GM23338 (cell line): ENCODE data around the gene CALM1. TPM values are rescaled to one million over a fixed set of nuclear protein-coding genes. Genes with fewer than 3 reads are reported as not detected.

Experiments used
- ATAC-seq: fragments of 200-7000 bp; cut with Tn5 transposase; 3 replicates; pipeline ENCODE4 v1.9.1; 2020
- DNase-seq: peaks from one replicate; pipeline ENCODE4 v3.0.0-alpha.2; 2015; ENCODE audit warnings: low spot score
- H2AFZ ChIP-seq: fragments of 200-600 bp; sonication (generic); 2 replicates; pipeline ENCODE4 v1.8.0; 2016; ENCODE audit warnings: antibody characterized with exemption, mild to moderate bottlenecking, moderate library complexity
- H3F3A ChIP-seq: fragments of 200-600 bp; sonication (generic); replicated peaks from 2 replicates; pipeline ENCODE4 v1.8.0; 2017; ENCODE audit warnings: antibody characterized with exemption, mixed run types, low read depth
- H3K27ac ChIP-seq: fragments of 200-600 bp; sonication (generic); 2 replicates; pipeline ENCODE4 v1.6.1; 2016; ENCODE audit warnings: low read depth
- H3K27me3 ChIP-seq: fragments of 200-600 bp; sonication (generic); 2 replicates; pipeline ENCODE4 v1.8.0; 2016; ENCODE audit warnings: mild to moderate bottlenecking, mixed run types, moderate library complexity; ENCODE audit not compliant: insufficient read depth
- H3K36me3 ChIP-seq: fragments of 200-600 bp; sonication (generic); 2 replicates; pipeline ENCODE4 v1.8.0; 2016; ENCODE audit warnings: mild to moderate bottlenecking; ENCODE audit not compliant: insufficient read depth
- H3K4me1 ChIP-seq: fragments of 200-600 bp; sonication (generic); 2 replicates; pipeline ENCODE4 v1.8.0; 2016; ENCODE audit warnings: mild to moderate bottlenecking, moderate library complexity; ENCODE audit not compliant: insufficient read depth
- H3K4me2 ChIP-seq: fragments of 200-600 bp; sonication (generic); 2 replicates; pipeline ENCODE4 v1.7.1; 2017; ENCODE audit warnings: mixed run types
- H3K4me3 ChIP-seq: fragments of 200-600 bp; sonication (generic); 2 replicates; pipeline ENCODE4 v1.6.1; 2016; ENCODE audit warnings: mixed run types
- H3K79me2 ChIP-seq: fragments of 200-600 bp; sonication (generic); replicated peaks from 2 replicates; pipeline ENCODE4 v1.8.0; 2017; ENCODE audit warnings: mild to moderate bottlenecking; ENCODE audit not compliant: insufficient read depth
- H3K9me2 ChIP-seq: fragments of 200-600 bp; sonication (generic); 2 replicates; pipeline ENCODE4 v1.8.0; 2017; ENCODE audit not compliant: insufficient read depth
- H4K20me1 ChIP-seq: fragments of 200-600 bp; sonication (generic); replicated peaks from 2 replicates; pipeline ENCODE4 v1.8.0; 2017; ENCODE audit warnings: mild to moderate bottlenecking; ENCODE audit not compliant: insufficient read depth
- H3K27ac Mint-ChIP-seq: 2 replicates; pipeline ENCODE4 v1.8.0; 2020; ENCODE audit warnings: inconsistent platforms, mild to moderate bottlenecking, moderate library complexity, mixed read lengths
- H3K27me3 Mint-ChIP-seq: 3 replicates; pipeline ENCODE4 v1.8.0; 2022; ENCODE audit warnings: low read depth, mild to moderate bottlenecking, moderate library complexity, mixed read lengths, inconsistent platforms; ENCODE audit not compliant: insufficient read depth, poor library complexity
- H3K36me3 Mint-ChIP-seq: 3 replicates; pipeline ENCODE4 v1.8.0; 2021; ENCODE audit warnings: low read depth, mild to moderate bottlenecking, inconsistent platforms, moderate library complexity, mixed read lengths
- H3K4me1 Mint-ChIP-seq: 3 replicates; pipeline ENCODE4 v1.8.0; 2020; ENCODE audit warnings: mild to moderate bottlenecking, inconsistent platforms, mixed read lengths
- H3K4me3 Mint-ChIP-seq: 3 replicates; pipeline ENCODE4 v1.8.0; 2021; ENCODE audit warnings: moderate library complexity, mild to moderate bottlenecking, inconsistent platforms, mixed read lengths
- H3K9me3 Mint-ChIP-seq: 3 replicates; pipeline ENCODE4 v1.8.0; 2020; ENCODE audit warnings: moderate library complexity, mild to moderate bottlenecking, inconsistent platforms, mixed read lengths
- CREB1 ChIP-seq: fragments of 250-450 bp; sonication (Bioruptor Pico); IDR thresholded peaks from 2 replicates; pipeline ENCODE4 v1.5.0; 2020; ENCODE audit warnings: low read depth, mild to moderate bottlenecking, moderate library complexity
- CTCF ChIP-seq, 2 experiments: fragments of 200-600 bp in 1 of 2; sonication (generic) in 1 of 2; conservative IDR thresholded peaks; 2 replicates each; pipeline versions ENCODE4 v1.5.1 to v1.6.1; 2016 to 2017; ENCODE audit warnings: antibody characterized with exemption in 2 of 2, low read depth in 2 of 2, mild to moderate bottlenecking in 2 of 2, moderate library complexity in 1 of 2
- ETS1 ChIP-seq: IDR thresholded peaks from 2 replicates; pipeline ENCODE4 v1.6.1; 2016; ENCODE audit warnings: antibody characterized with exemption
- EZH2 ChIP-seq: fragments of 200-600 bp; sonication (generic); IDR thresholded peaks from one replicate; pipeline ENCODE4 v1.8.0; 2017; ENCODE audit warnings: antibody characterized with exemption, mild to moderate bottlenecking, low read depth; ENCODE audit not compliant: unreplicated experiment
- JUNB ChIP-seq: IDR thresholded peaks from one replicate; pipeline ENCODE4 v1.6.1; 2016; ENCODE audit warnings: antibody characterized with exemption; ENCODE audit not compliant: unreplicated experiment
- NANOG ChIP-seq: IDR thresholded peaks from 2 replicates; pipeline ENCODE4 v1.6.1; 2016; ENCODE audit warnings: antibody characterized with exemption, borderline replicate concordance
- POLR2AphosphoS5 ChIP-seq: IDR thresholded peaks from 2 replicates; pipeline ENCODE4 v1.6.1; 2016; ENCODE audit warnings: antibody characterized with exemption, low read depth
- REST ChIP-seq: IDR thresholded peaks from one replicate; pipeline ENCODE4 v1.6.1; 2018; ENCODE audit warnings: antibody characterized with exemption; ENCODE audit not compliant: unreplicated experiment
- STAT1 ChIP-seq: IDR thresholded peaks from one replicate; pipeline ENCODE4 v1.6.1; 2016; ENCODE audit warnings: antibody characterized with exemption; ENCODE audit not compliant: unreplicated experiment
- ZNF114 ChIP-seq: fragments of 250-450 bp; sonication (Bioruptor Pico); IDR thresholded peaks from 2 replicates; pipeline ENCODE4 v1.5.0; 2020; ENCODE audit warnings: mild to moderate bottlenecking, moderate library complexity
- ZNF331 ChIP-seq: fragments of 250-450 bp; sonication (Bioruptor Pico); IDR thresholded peaks from 2 replicates; pipeline ENCODE4 v1.5.0; 2020; ENCODE audit warnings: low read depth, mild to moderate bottlenecking, moderate library complexity
- ZNF462 ChIP-seq: fragments of 250-450 bp; sonication (Bioruptor Pico); IDR thresholded peaks from 2 replicates; pipeline ENCODE4 v1.5.0; 2020; ENCODE audit warnings: mild to moderate bottlenecking, moderate library complexity
- polyA plus RNA-seq: library from polyadenylated mRNA; unstranded; fragments of >200 nt; fragmentation: Nextera tagmentation; extraction: Ambion mirVana; gene quantifications from 2 replicates; pipeline ENCODE4 v1.2.1, GENCODE V29; 2016
- total RNA-seq: library from RNA; depleted of rRNA; stranded (reverse); fragments of >200 nt; shearing (Covaris generic); gene quantifications from 2 replicates; pipeline ENCODE4 v1.2.3, GENCODE V29; 2014

The CALM1 gene
- total and polyA plus RNA-seq, 2 experiments from 2014 or later: 308 to 2,024 TPM

- H3K27ac Mint-ChIP-seq: no peak overlapping the region
- H3K4me1 ChIP-seq: peaks cover 19% of the 10 kb centered on the region
- TF ChIP-seq EZH2 (no peak), CTCF (conservative IDR thresholded peaks at IDR 0.05; ENCODE audit: low read depth in 2 of 2) (no peak), CREB1 (no peak), STAT1 (no peak), ZNF114 (CRISPR knock-in tag) (no peak), NANOG (no peak), POLR2AphosphoS5 (no peak), JUNB (no peak), ZNF331 (CRISPR knock-in tag) (no peak), ZNF462 (no peak), ETS1 (no peak), REST (no peak)
- H3K27ac ChIP-seq: no peak overlapping the region
- H3K79me2 ChIP-seq: peaks cover 24% of the 10 kb centered on the region
- no peaks in the 10 kb centered on the region for H3K9me2 ChIP-seq
- peaks cover 51% of the 10 kb centered on the region for H3K36me3 ChIP-seq
- peaks cover 2% of the 10 kb centered on the region for H3K27me3 Mint-ChIP-seq
- no peak overlapping the region for H3K4me2 ChIP-seq
- DNase-seq (no peak), ATAC-seq (no peak)
- no peak overlapping the region for H3K4me3 ChIP-seq
- no peaks in the 10 kb centered on the region for H3K9me3 Mint-ChIP-seq
- H3K4me3 Mint-ChIP-seq: no peak overlapping the region
- peaks cover 7% of the 10 kb centered on the region; the same call in 2 of the 3 replicates for H3K4me1 Mint-ChIP-seq
- no peak overlapping the region for H2AFZ ChIP-seq
- peaks cover 14% of the 10 kb centered on the region; the same call in 1 of the 2 replicates for H3F3A ChIP-seq
- H3K36me3 Mint-ChIP-seq: peaks cover 62% of the 10 kb centered on the region
- H4K20me1 ChIP-seq: peaks cover 43% of the 10 kb centered on the region
- H3K27me3 ChIP-seq: no peaks in the 10 kb centered on the region
Measured at GRCh38 chr14:90405101-90405500, 8.3 kb downstream of the CALM1 start.
